COR-L47 (cell line): Measurements from ENCODE around the gene LAMTOR3.

Source experiments
- DNase-seq: peaks from one replicate; lab custom pipeline; 2025; lab: John Stamatoyannopoulos, UW

Gene LAMTOR3

GRCh38 chr4:99861120-99861905 is 32.9 kb downstream of the LAMTOR3 start:
- DNase-seq: peak; percentile 81

GRCh38 chr4:99860521-99860920 is 33.7 kb downstream of the LAMTOR3 start:
- DNase-seq: no peak

GRCh38 chr4:99859618-99860017 is 34.6 kb downstream of the LAMTOR3 start:
- DNase-seq: peak; percentile 9

- no peak for DNase-seq
Observed at GRCh38 chr4:99857307-99857706, 36.9 kb downstream of the LAMTOR3 start.

GRCh38 chr4:99856166-99856565 is 38.1 kb downstream of the LAMTOR3 start:
- DNase-seq: no peak

- DNase-seq: no peak
Observed at GRCh38 chr4:99855678-99856077, 38.5 kb downstream of the LAMTOR3 start.

GRCh38 chr4:99853999-99854398 is 40.2 kb downstream of the LAMTOR3 start:
- DNase-seq: peak; percentile 17

GRCh38 chr4:99853190-99853589 is 41.0 kb downstream of the LAMTOR3 start:
- no peak for DNase-seq

- no peak for DNase-seq
Observed at GRCh38 chr4:99852199-99852749, 42.0 kb downstream of the LAMTOR3 start.

- no peak for DNase-seq
Observed at GRCh38 chr4:99848591-99849001, 45.6 kb downstream of the LAMTOR3 start.

GRCh38 chr4:99847362-99847976 is 46.8 kb downstream of the LAMTOR3 start:
- DNase-seq: no peak

- no peak for DNase-seq
Observed at GRCh38 chr4:99846891-99847290, 47.3 kb downstream of the LAMTOR3 start.

- peak; percentile 57 for DNase-seq
Observed at GRCh38 chr4:99845708-99846469, 48.3 kb downstream of the LAMTOR3 start.

- no peak for DNase-seq
Observed at GRCh38 chr4:99845179-99845578, 49.0 kb downstream of the LAMTOR3 start.

GRCh38 chr4:99844048-99844447 is 50.2 kb downstream of the LAMTOR3 start:
- DNase-seq: no peak

- DNase-seq: no peak
Observed at GRCh38 chr4:99843413-99843812, 50.8 kb downstream of the LAMTOR3 start.

GRCh38 chr4:99841129-99841528 is 53.1 kb downstream of the LAMTOR3 start:
- DNase-seq: no peak

- no peak for DNase-seq
Observed at GRCh38 chr4:99838927-99839326, 55.3 kb downstream of the LAMTOR3 start.

- DNase-seq: no peak
Observed at GRCh38 chr4:99835942-99836341, 58.3 kb downstream of the LAMTOR3 start.

GRCh38 chr4:99834569-99834968 is 59.7 kb downstream of the LAMTOR3 start:
- DNase-seq: no peak

- DNase-seq: no peak
Observed at GRCh38 chr4:99833756-99834155, 60.5 kb downstream of the LAMTOR3 start.

GRCh38 chr4:99832758-99833157 is 61.5 kb downstream of the LAMTOR3 start:
- DNase-seq: no peak

GRCh38 chr4:99832321-99832720 is 61.9 kb downstream of the LAMTOR3 start:
- DNase-seq: no peak
